HG03558 (cell line): Measurements from ENCODE around the gene ACOT12.
"Not testable (repeated sequence)": the region's sequence is repeated elsewhere in the genome, so short reads cannot be mapped to it uniquely, and the experiment has no call there.

Source experiments
- ATAC-seq: cut with Tn5 transposase; IDR thresholded peaks from one replicate; pipeline ENCODE4 v1.9.1; 2021; ENCODE audit warnings: moderate number of reproducible peaks; ENCODE audit not compliant: unreplicated experiment; ENCODE audit errors: extremely low read depth

Gene ACOT12

GRCh38 chr5:81393783-81394718 is at the start of gene ACOT12:
TSS of gene ACOT12 (minus strand) at chr5:81394134. CDS start at chr5:81394114, 20 bp downstream.
- no peak for ATAC-seq

- ATAC-seq, result no peak
These were observed 41.1 kb upstream of the ACOT12 start for GRCh38 chr5:81435023-81435422.

- ATAC-seq, result no peak
These were observed 36.1 kb upstream of the ACOT12 start for GRCh38 chr5:81429985-81430384.

GRCh38 chr5:81429363-81429762 is 35.4 kb upstream of the ACOT12 start:
- ATAC-seq, result no peak

GRCh38 chr5:81428861-81429260 is 34.9 kb upstream of the ACOT12 start:
- ATAC-seq, result no peak

- ATAC-seq, result no peak
These were observed 34.5 kb upstream of the ACOT12 start for GRCh38 chr5:81428446-81428845.

GRCh38 chr5:81427566-81427965 is 33.6 kb upstream of the ACOT12 start:
- ATAC-seq, result no peak

GRCh38 chr5:81426359-81427030 is 32.6 kb upstream of the ACOT12 start:
- ATAC-seq, result no peak

- no peak for ATAC-seq
These were observed 31.6 kb upstream of the ACOT12 start for GRCh38 chr5:81425569-81425968.

- no peak for ATAC-seq
These were observed 30.8 kb upstream of the ACOT12 start for GRCh38 chr5:81424728-81425127.

- no peak for ATAC-seq
These were observed 28.7 kb upstream of the ACOT12 start for GRCh38 chr5:81422671-81423070.

- no peak for ATAC-seq
These were observed 26.2 kb upstream of the ACOT12 start for GRCh38 chr5:81420039-81420667.

GRCh38 chr5:81418606-81419005 is 24.7 kb upstream of the ACOT12 start:
- no peak for ATAC-seq

- no peak for ATAC-seq
These were observed 23.1 kb upstream of the ACOT12 start for GRCh38 chr5:81417052-81417451.

GRCh38 chr5:81409896-81410295 is 16.0 kb upstream of the ACOT12 start:
- no peak for ATAC-seq

GRCh38 chr5:81409361-81409760 is 15.4 kb upstream of the ACOT12 start:
- no peak for ATAC-seq

- no peak for ATAC-seq
These were observed 14.6 kb upstream of the ACOT12 start for GRCh38 chr5:81408496-81408895.

GRCh38 chr5:81407811-81408210 is 13.9 kb upstream of the ACOT12 start:
- not testable (repeated sequence) for ATAC-seq

- ATAC-seq, result no peak
These were observed 11.4 kb upstream of the ACOT12 start for GRCh38 chr5:81405126-81405891.

GRCh38 chr5:81402192-81402930 is 8.4 kb upstream of the ACOT12 start:
- no peak for ATAC-seq
